IPS-11a (cell line): ENCODE measurements around the gene ALDH8A1.
"Not testable (repeated sequence)": the region's sequence is repeated elsewhere in the genome, so short reads cannot be mapped to it uniquely, and the experiment has no call there.

Experiments
- H3K4me3 ChIP-seq: one replicate; pipeline ENCODE4 v1.5.1; 2013; ENCODE audit warnings: low read depth, low read length, control low read depth

The ALDH8A1 gene

DNA sequence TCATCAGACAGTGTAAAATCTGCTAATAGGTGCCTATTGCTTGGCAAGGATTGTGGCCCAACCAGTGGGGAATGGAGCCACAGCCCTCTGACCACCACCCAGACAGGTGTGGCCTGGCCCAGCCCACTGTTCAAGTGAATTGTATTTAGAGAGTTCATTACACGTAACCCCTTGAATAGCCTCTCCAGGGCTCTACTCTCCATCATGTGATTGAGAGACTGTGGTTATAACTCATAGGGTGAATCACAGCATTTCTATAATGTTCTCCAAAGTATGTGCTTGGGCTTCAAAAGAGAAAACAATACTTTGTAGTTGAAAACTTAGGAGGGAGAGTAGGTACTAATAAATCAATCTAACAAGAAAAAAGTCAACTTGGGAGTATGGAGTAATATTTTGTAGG, 38.4 kb downstream of the ALDH8A1 start:
- no peak overlapping the region for H3K4me3 ChIP-seq

- H3K4me3 ChIP-seq: no peak overlapping the region
These were observed 39.3 kb downstream of the ALDH8A1 start for GRCh38 chr6:134910593-134910935.

DNA sequence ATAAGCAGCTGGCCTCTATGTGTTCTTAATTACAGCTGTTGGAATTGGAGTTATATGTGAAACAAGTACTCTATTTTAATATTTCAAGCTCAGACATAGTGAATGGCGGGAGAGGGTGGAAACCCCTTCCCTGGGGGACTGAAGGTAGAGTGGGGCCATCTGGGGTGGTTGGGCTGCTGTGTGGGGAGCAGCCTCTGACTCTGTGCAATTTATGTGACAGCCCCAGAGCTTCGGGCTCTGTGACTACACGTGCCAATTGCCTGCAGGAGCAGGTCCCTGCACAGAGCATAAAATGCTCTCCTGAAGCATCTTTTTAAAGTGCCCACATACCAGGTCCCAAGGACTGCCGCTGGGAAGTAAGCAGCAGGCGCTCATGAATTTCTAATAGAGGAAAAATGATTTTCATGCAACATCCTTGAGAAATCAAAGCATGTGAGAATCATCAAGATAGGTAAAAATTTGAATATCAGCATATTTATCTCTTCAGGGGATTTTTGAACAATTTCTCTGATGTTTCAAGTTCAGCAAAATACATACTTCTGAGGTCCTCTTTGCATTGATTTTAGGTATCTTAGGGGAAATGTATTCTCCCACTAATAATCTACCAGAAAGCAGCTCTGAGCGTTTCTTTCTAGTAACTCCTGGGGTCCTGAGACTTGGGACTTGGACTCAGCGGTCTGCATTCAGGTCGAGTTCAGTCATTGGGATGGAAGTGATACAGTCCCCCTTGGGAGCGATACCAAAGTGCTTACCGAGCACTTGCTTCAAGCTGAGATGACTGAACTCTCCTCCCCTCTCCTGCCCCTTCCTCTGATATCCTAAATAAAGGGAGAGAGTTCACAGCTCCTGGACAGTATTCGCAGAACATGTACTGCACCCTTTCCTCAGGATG, 40.0 kb downstream of the ALDH8A1 start:
- no peak overlapping the region for H3K4me3 ChIP-seq

GRCh38 chr6:134908906-134909516, 40.9 kb downstream of the ALDH8A1 start:
- H3K4me3 ChIP-seq: no peak overlapping the region

DNA sequence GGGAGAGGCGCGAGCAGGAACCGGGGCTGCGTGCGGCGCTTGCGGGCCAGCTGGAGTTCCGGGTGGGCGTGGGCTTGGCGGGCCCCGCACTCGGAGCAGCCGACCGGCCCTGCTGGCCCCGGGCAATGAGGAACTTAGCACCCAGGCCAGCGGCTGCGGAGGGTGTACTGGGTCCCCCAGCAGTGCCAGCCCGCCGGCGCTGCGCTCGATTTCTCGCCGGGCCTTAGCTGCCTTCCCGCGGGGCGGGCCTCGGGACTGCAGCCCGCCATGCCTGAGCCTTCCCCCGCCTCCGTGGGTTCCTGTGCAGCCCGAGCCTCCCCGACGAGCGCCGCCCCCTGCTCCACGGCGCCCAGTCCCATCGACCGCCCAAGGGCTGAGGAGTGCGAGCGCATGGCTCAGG, 45.2 kb downstream of the ALDH8A1 start:
- H3K4me3 ChIP-seq: not testable (repeated sequence)

GRCh38 chr6:134903448-134903847, 46.5 kb downstream of the ALDH8A1 start:
- no peak overlapping the region for H3K4me3 ChIP-seq

GRCh38 chr6:134902936-134903335, 47.0 kb downstream of the ALDH8A1 start:
- H3K4me3 ChIP-seq: no peak overlapping the region

DNA sequence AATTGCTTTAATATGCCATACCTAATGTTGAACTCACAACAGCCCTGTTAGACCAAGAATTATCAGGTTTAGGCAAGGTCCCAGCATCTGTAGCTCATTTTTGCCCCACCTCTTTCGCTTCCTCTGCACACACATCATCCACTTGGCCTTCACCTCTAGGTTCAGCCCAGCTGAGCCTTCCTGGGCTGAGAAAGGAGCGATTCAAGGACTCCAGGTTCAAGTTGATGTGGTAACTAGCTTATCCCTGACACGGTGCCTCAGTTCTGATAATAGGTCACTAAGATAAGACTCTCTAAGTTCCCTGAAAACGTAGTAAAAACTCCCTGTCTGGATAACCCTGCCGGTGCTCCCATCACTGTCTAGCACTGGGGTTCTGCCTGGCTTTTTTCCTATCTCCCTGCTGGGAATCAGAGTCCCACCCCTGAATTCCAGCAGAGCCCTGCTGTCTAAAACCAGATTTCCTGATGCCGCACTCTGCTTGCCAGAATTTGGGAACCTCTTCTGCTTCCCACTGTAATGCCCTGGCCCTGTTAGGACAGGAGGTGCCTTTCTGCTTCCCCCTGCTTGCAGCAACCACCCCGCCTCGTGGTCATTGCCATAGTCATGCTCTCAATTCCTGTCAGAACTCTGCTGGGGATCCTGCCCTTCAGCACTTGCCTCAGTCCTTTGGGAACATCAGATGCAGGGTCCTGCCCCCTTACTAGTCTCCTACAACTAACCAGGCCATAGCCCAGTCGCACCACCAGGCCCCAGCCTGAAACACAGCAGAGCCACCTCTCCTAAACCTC, 47.6 kb downstream of the ALDH8A1 start:
- no peak overlapping the region for H3K4me3 ChIP-seq

DNA sequence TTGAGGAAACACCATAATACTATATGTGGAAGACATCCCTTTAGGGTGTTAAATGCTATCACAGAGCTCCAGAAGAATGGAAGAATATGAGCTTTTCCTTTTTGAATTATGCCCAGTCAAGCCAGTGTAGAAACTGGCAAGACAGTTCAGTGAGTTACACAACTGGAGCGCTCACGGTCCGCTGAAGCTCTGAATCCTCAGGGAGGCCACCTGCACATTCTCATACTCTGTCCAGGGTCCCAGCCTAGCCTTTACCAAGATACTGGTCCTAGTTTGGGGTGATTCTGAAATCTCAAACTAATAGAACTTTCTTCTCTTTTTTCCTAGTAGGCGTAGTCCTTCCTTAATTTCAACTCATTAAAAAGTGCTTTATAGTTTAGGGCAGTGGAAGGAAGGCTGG, 51.3 kb downstream of the ALDH8A1 start:
- no peak overlapping the region for H3K4me3 ChIP-seq

GRCh38 chr6:134898166-134898565, 51.7 kb downstream of the ALDH8A1 start:
- not testable (repeated sequence) for H3K4me3 ChIP-seq

DNA sequence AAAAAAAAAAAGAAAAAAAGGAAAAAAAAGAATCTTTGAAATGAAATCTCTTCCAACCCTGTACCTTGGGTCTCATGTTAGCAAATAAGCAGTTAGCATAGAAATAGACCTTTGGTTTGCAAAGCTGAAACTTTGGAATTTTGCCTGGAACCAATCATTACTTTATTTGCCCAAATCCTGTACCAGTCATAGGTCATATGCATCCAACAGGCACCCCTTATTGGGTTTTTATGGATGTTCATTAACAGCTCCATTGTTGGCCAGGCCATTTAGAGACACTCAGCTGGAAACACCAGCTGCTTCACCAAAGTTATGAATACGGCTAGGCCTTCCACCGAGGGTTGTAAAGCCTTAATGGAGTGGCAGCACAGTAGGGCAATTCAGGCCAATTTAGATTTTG, 53.0 kb downstream of the ALDH8A1 start:
- no peak overlapping the region for H3K4me3 ChIP-seq

DNA sequence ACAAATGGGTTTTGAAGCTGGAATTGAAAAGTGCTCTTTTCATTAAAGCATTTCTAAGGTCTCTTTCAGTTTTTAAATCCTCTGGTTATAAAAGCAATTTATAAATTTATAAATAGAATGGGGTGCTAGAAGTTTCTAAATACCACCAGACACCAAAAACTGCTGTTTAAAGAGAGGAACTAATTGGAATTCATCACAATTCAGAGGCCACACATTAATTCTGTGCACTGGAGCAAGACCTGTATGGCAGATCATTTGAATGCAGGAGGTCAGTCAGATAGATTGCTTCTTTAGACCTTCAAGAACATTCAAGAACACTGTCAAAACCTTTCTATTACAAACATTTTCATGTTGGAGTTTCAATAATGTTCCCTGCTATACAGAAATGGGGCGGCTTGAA, 55.1 kb downstream of the ALDH8A1 start:
- H3K4me3 ChIP-seq: no peak overlapping the region

GRCh38 chr6:134892362-134892761, 57.5 kb downstream of the ALDH8A1 start:
- no peak overlapping the region for H3K4me3 ChIP-seq

GRCh38 chr6:134891633-134892032, 58.3 kb downstream of the ALDH8A1 start:
- H3K4me3 ChIP-seq: no peak overlapping the region

GRCh38 chr6:134888316-134888715, 61.6 kb downstream of the ALDH8A1 start:
- H3K4me3 ChIP-seq: no peak overlapping the region

DNA sequence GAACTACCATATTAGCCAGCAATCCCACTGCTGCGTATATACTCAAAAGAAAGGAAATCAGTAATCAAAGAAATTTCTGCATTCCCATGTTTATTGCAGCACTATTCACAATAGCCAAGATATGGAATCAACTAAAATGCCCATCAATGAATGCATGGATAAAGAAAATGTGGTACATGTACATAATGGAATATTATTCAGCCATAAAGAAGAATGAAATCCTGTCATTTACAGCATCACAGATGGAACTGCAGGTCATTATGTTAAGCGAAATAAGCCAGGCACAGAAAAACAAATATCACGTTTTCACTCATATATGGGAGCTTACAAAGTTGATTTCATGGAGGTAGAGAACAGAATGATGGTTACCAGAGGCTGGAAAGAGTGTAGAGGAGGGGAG, 65.1 kb downstream of the ALDH8A1 start:
- no peak overlapping the region for H3K4me3 ChIP-seq

- H3K4me3 ChIP-seq: no peak overlapping the region
These were observed 66.6 kb downstream of the ALDH8A1 start for GRCh38 chr6:134883314-134883713.

- H3K4me3 ChIP-seq: no peak overlapping the region
These were observed 67.4 kb downstream of the ALDH8A1 start for GRCh38 chr6:134882426-134883038.

DNA sequence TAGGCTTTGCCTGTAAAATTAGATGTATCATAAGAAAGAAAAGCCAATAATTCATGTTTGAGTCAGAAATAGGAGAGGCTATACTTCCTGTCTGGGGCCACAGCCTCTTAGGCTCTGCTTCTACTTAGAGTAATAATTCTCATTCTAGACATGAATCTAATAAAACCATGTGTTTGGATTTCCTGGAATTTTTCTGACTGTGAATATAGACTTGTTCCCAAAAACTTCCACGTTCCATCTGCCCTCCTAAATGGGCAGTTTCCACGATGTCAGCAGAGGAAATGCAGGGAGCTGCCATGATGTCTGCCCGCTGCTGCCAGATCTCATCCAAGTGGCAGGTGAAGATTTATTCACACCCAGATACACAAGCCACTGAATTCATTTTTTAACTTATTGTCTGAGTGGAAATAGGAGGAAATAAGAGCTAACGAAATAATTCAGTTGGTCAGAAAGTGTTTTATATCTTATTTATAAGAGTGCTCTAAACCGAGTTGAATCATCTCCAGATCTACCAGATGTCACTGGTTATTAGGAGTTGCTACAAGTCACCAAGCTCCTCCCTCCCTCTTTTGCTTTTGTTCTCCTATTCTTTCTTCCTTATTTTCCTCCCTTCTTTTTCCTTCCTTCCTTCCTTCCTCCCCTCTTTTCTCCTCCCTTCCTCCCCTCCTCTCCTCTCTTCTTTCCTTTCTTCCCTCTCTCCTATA, 69.3 kb downstream of the ALDH8A1 start:
- H3K4me3 ChIP-seq: no peak overlapping the region

- H3K4me3 ChIP-seq: no peak overlapping the region
These were observed 71.8 kb downstream of the ALDH8A1 start for GRCh38 chr6:134878136-134878535.

GRCh38 chr6:134875367-134875766, 74.5 kb downstream of the ALDH8A1 start:
- no peak overlapping the region for H3K4me3 ChIP-seq
